Measurements from ENCODE around the gene FAM169A.
"Not testable (repeated sequence)": the region's sequence is repeated elsewhere in the genome, so short reads cannot be mapped to it uniquely, and the experiment has no call there.

The FAM169A gene

GRCh38 chr5:74865804-74866595 lies at the start of gene FAM169A:
Gene FAM169A, minus strand, starts transcription at chr5:74866387. Its CDS starts 24,711 bp downstream, at chr5:74841676.
- peak; percentile 55 for DNase-seq

GRCh38 chr5:74915488-74915887 lies 49.3 kb upstream of the FAM169A start:
- DNase-seq = no peak

- not testable (repeated sequence) for DNase-seq
These were observed 45.2 kb upstream of the FAM169A start for GRCh38 chr5:74911421-74911820.

GRCh38 chr5:74909888-74910287 lies 43.7 kb upstream of the FAM169A start:
- not testable (repeated sequence) for DNase-seq

GRCh38 chr5:74908237-74908636 lies 42.0 kb upstream of the FAM169A start:
- not testable (repeated sequence) for DNase-seq

- not testable (repeated sequence) for DNase-seq
These were observed 38.5 kb upstream of the FAM169A start for GRCh38 chr5:74904713-74905112.

GRCh38 chr5:74903165-74903787 lies 37.1 kb upstream of the FAM169A start:
- peak; percentile 14 for DNase-seq

GRCh38 chr5:74897049-74897448 lies 30.9 kb upstream of the FAM169A start:
- DNase-seq = no peak

- no peak for DNase-seq
These were observed 29.7 kb upstream of the FAM169A start for GRCh38 chr5:74895906-74896305.

GRCh38 chr5:74894351-74894750 lies 28.2 kb upstream of the FAM169A start:
- no peak for DNase-seq

- DNase-seq = no peak
These were observed 26.7 kb upstream of the FAM169A start for GRCh38 chr5:74892921-74893320.

GRCh38 chr5:74889523-74890105 lies 23.4 kb upstream of the FAM169A start:
- no peak for DNase-seq

- no peak for DNase-seq
These were observed 21.9 kb upstream of the FAM169A start for GRCh38 chr5:74888117-74888516.

- DNase-seq = no peak
These were observed 19.0 kb upstream of the FAM169A start for GRCh38 chr5:74885170-74885569.

- DNase-seq = not testable (repeated sequence)
These were observed 16.4 kb upstream of the FAM169A start for GRCh38 chr5:74882379-74883134.

- DNase-seq = no peak
These were observed 11.6 kb upstream of the FAM169A start for GRCh38 chr5:74877624-74878304.

GRCh38 chr5:74875994-74876791 lies 10.0 kb upstream of the FAM169A start:
- DNase-seq = no peak

- no peak for DNase-seq
These were observed 7.5 kb upstream of the FAM169A start for GRCh38 chr5:74873525-74874249.

- DNase-seq = no peak
These were observed 4.3 kb upstream of the FAM169A start for GRCh38 chr5:74870299-74871067.

- DNase-seq = not testable (repeated sequence)
These were observed 3.2 kb upstream of the FAM169A start for GRCh38 chr5:74869414-74869813.

Data from CD4-positive, alpha-beta T cell treated with Interleukin-12 subunit alpha and Interleukin-12 subunit beta, for 1 hour (primary cell).